Liver (tissue), 9 donors: ENCODE results near the gene CAPN10. TPM values are rescaled to one million over a fixed set of nuclear protein-coding genes. Genes with fewer than 3 reads are reported as not detected.

Experiments
- DNase-seq: peaks from one replicate; pipeline ENCODE4 v3.0.0-alpha.2; 2017; ENCODE audit warnings: low spot score
- H3K27ac ChIP-seq, 2 donors: one replicate each; pipeline ENCODE4 v1.7.0; 2013; ENCODE audit warnings: inconsistent platforms in 2 of 2, low read length in 2 of 2, control low read depth in 1 of 2, low read depth in 1 of 2, mild to moderate bottlenecking in 1 of 2
- H3K27me3 ChIP-seq, 4 donors: one replicate each; pipeline versions ENCODE4 v1.6.1 to v1.7.0; 2013; ENCODE audit warnings: low read length in 3 of 4, inconsistent platforms in 1 of 4, mild to moderate bottlenecking in 1 of 4, moderate library complexity in 1 of 4; ENCODE audit not compliant: control insufficient read depth in 4 of 4, insufficient read depth in 4 of 4
- H3K36me3 ChIP-seq, 4 donors: one replicate each; pipeline versions ENCODE4 v1.6.1 to v1.7.0; 2013; ENCODE audit warnings: low read length in 3 of 4, mild to moderate bottlenecking in 3 of 4, low read depth in 1 of 4, moderate library complexity in 1 of 4; ENCODE audit not compliant: control insufficient read depth in 4 of 4, insufficient read depth in 3 of 4
- H3K4me1 ChIP-seq, 4 donors: one replicate each; pipeline versions ENCODE4 v1.6.1 to v1.7.0; 2013; ENCODE audit warnings: low read length in 3 of 4, mild to moderate bottlenecking in 3 of 4, moderate library complexity in 1 of 4; ENCODE audit not compliant: control insufficient read depth in 4 of 4, insufficient read depth in 4 of 4
- H3K4me3 ChIP-seq, 3 donors: one replicate each; pipeline versions ENCODE4 v1.6.1 to v1.7.0; 2013; ENCODE audit warnings: low read length in 3 of 3, control low read depth in 1 of 3, low read depth in 1 of 3, mild to moderate bottlenecking in 1 of 3
- H3K9ac ChIP-seq, 2 donors: one replicate each; pipeline ENCODE4 v1.7.0; 2013; ENCODE audit warnings: low read length in 2 of 2, mild to moderate bottlenecking in 2 of 2, moderate library complexity in 2 of 2, control low read depth in 1 of 2, low read depth in 1 of 2
- H3K9me3 ChIP-seq, 4 donors: one replicate each; pipeline versions ENCODE4 v1.6.1 to v1.7.0; 2013; ENCODE audit warnings: low read length in 3 of 4; ENCODE audit not compliant: control insufficient read depth in 4 of 4
- ATF3 ChIP-seq: IDR thresholded peaks from 2 replicates; pipeline ENCODE4 v1.6.1; 2016; ENCODE audit warnings: antibody characterized with exemption
- CTCF ChIP-seq: fragments of 150-350 bp; IDR thresholded peaks from 2 replicates; pipeline ENCODE4 v1.5.1; 2017; ENCODE audit warnings: improper control_type of control experiment, low read depth, low read length; ENCODE audit not compliant: missing input control
- EGR1 ChIP-seq, 2 donors: IDR thresholded peaks; 2 replicates each; pipeline ENCODE4 v1.6.1; 2016 to 2018; ENCODE audit warnings: antibody characterized with exemption in 2 of 2, low read depth in 2 of 2
- FOXA1 ChIP-seq: IDR thresholded peaks from 2 replicates; pipeline ENCODE4 v1.6.1; 2016; ENCODE audit warnings: antibody characterized with exemption
- FOXA2 ChIP-seq: IDR thresholded peaks from 2 replicates; pipeline ENCODE4 v1.6.1; 2016; ENCODE audit warnings: antibody characterized with exemption
- GABPA ChIP-seq, 2 donors: IDR thresholded peaks in 1 of 2; conservative IDR thresholded peaks in 1 of 2; 2 replicates each; pipeline ENCODE4 v1.6.1; 2016; ENCODE audit warnings: antibody characterized with exemption in 2 of 2, mild to moderate bottlenecking in 1 of 2, moderate library complexity in 1 of 2
- HNF4A ChIP-seq, 2 donors: conservative IDR thresholded peaks; 2 replicates each; pipeline ENCODE4 v1.6.1; 2016; ENCODE audit warnings: antibody characterized with exemption in 2 of 2, mild to moderate bottlenecking in 2 of 2
- HNF4G ChIP-seq: IDR thresholded peaks from 2 replicates; pipeline ENCODE4 v1.6.1; 2016; ENCODE audit warnings: antibody characterized with exemption
- JUND ChIP-seq, 2 donors: IDR thresholded peaks; 2 replicates each; pipeline ENCODE4 v1.6.1; 2016; ENCODE audit warnings: antibody characterized with exemption in 2 of 2
- REST ChIP-seq: IDR thresholded peaks from 2 replicates; pipeline ENCODE4 v1.6.1; 2016; ENCODE audit warnings: antibody characterized with exemption, mild to moderate bottlenecking
- SP1 ChIP-seq: IDR thresholded peaks from 2 replicates; pipeline ENCODE4 v1.6.1; 2018; ENCODE audit warnings: antibody characterized with exemption, mild to moderate bottlenecking
- TAF1 ChIP-seq: conservative IDR thresholded peaks from 2 replicates; pipeline ENCODE4 v1.6.1; 2016; ENCODE audit warnings: antibody characterized with exemption, mild to moderate bottlenecking
- YY1 ChIP-seq: IDR thresholded peaks from 2 replicates; pipeline ENCODE4 v1.6.1; 2016; ENCODE audit warnings: antibody characterized with exemption, mild to moderate bottlenecking
- WGBS: extraction: QIAGEN DNeasy Blood & Tissue Kit; methylation state at CpG from one replicate; pipeline ENCODE4 v1.1.7; 2013; 5-methylcytosine and 5-hydroxymethylcytosine counted together
- polyA plus RNA-seq, 2 donors: library from polyadenylated mRNA; stranded (reverse) in 1 of 2; unstranded in 1 of 2; fragments of 200-250 nt in 1 of 2; fragments of >200 nt in 1 of 2; fragmentation: Nextera tagmentation in 1 of 2; extraction: Ambion mirVana in 1 of 2; gene quantifications; one replicate each; pipeline versions ENCODE4 v1.2.1 to v1.2.3, GENCODE V29; 2013 to 2015
- total RNA-seq, 2 donors: library from RNA; depleted of rRNA; stranded (reverse); fragments of >200 nt; gene quantifications; one replicate each; pipeline ENCODE4 v1.2.3, GENCODE V29; 2014
- TF ChIP-seq, protein P1 (sequence below): IDR thresholded peaks from 2 replicates; pipeline ENCODE4 v1.6.1; 2016; ENCODE audit warnings: antibody characterized with exemption
- donor health status: healthy.
- donor health status: healthy.
- donor health status: healthy.
- donor health status: healthy.
- donor health status: healthy.

Gene CAPN10
- total and polyA plus RNA-seq, 4 donors: 4.8 to 11.3 (median 6.5) TPM

GRCh38 chr2:240586919-240587800 lies 626 bp downstream of the CAPN10 start (continued):
- TF ChIP-seq, protein P1, sequence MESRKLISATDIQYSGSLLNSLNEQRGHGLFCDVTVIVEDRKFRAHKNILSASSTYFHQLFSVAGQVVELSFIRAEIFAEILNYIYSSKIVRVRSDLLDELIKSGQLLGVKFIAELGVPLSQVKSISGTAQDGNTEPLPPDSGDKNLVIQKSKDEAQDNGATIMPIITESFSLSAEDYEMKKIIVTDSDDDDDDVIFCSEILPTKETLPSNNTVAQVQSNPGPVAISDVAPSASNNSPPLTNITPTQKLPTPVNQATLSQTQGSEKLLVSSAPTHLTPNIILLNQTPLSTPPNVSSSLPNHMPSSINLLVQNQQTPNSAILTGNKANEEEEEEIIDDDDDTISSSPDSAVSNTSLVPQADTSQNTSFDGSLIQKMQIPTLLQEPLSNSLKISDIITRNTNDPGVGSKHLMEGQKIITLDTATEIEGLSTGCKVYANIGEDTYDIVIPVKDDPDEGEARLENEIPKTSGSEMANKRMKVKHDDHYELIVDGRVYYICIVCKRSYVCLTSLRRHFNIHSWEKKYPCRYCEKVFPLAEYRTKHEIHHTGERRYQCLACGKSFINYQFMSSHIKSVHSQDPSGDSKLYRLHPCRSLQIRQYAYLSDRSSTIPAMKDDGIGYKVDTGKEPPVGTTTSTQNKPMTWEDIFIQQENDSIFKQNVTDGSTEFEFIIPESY: no peak

DNA sequence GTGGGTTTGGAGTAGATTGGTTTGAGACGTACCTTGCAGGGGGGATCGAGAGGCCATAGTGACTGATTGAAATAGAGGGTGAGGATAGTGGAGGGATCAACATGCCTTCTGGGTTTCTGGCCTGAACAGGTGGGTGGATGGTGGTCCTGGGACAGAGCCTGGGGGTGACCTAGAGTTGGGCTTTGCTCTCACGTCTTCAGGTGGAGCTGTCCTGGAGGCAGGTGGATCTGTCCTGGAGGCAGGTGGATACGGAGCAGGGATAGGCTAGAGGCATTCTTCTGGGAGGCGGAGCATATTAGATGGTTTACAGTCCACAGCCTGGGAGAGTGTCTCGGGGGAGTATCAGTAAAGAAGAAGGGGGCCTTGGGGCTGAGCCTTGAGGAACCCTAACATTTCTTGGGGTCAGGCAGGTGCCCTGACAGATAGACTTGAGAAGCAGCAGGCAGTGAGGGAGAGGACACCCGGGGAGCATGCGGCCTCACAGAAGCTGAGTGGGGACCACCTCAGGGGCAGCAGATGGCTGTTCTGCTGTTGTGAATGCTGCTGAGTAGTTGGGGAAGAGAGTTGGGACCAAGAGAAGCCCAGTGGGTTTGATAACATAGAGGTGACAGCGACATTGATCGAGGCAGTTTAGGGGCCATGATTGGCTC lies 1.6 kb downstream of the CAPN10 start:
- 93% methylated on average over 10 of the region's 10 CpGs for WGBS
- H3K36me3 ChIP-seq: peaks cover 0 to 6% (median 4%) of the 10 kb centered on the region in 4 donors
- peaks cover 18 to 53% (median 40%) of the 10 kb centered on the region in 4 donors for H3K4me1 ChIP-seq
- H3K9ac ChIP-seq: no peak overlapping the region
- H3K27ac ChIP-seq: no peak overlapping the region
- TF ChIP-seq FOXA1 (no peak), YY1 (no peak), CTCF (no peak), HNF4A (conservative IDR thresholded peaks at IDR 0.05) (no peak), TAF1 (no peak), JUND (IDR thresholded peaks at IDR 0.05) (no peak), ATF3 (no peak), FOXA2 (no peak), REST (no peak), EGR1 (IDR thresholded peaks at IDR 0.05; ENCODE audit: low read depth in 2 of 2) (no peak), HNF4G (no peak), SP1 (no peak), GABPA (IDR thresholded peaks at IDR 0.05 in 1 of 2, conservative IDR thresholded peaks at IDR 0.05 in 1 of 2) (no peak)
- TF ChIP-seq, protein P1: no peak
- no peak overlapping the region for H3K4me3 ChIP-seq
- H3K27me3 ChIP-seq: no peaks in the 10 kb centered on the region
- no peak for DNase-seq
- H3K9me3 ChIP-seq: no peaks in the 10 kb centered on the region
